ENCODE results near the gene SH2D4B.

Gene SH2D4B

DNA sequence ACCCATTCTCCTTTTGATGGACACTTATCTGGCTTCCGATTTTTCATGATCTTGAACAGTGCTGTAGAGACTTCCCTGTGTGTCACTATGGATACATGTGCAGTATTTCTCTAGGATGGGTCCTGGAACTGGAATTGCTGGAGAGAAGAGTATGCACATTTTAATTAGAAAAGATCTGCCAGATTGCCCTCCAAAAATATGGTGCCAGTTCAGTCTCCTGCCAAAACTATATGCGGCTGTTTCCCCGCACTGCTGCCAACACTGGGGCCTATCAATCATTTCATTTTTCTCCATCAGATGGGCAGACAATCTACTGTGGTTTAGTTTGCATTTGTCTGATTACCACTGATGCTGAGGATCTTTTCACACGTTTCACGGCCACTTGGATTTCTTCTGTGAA lies 105.0 kb downstream of the SH2D4B start:
- TF ChIP-seq, protein P1, sequence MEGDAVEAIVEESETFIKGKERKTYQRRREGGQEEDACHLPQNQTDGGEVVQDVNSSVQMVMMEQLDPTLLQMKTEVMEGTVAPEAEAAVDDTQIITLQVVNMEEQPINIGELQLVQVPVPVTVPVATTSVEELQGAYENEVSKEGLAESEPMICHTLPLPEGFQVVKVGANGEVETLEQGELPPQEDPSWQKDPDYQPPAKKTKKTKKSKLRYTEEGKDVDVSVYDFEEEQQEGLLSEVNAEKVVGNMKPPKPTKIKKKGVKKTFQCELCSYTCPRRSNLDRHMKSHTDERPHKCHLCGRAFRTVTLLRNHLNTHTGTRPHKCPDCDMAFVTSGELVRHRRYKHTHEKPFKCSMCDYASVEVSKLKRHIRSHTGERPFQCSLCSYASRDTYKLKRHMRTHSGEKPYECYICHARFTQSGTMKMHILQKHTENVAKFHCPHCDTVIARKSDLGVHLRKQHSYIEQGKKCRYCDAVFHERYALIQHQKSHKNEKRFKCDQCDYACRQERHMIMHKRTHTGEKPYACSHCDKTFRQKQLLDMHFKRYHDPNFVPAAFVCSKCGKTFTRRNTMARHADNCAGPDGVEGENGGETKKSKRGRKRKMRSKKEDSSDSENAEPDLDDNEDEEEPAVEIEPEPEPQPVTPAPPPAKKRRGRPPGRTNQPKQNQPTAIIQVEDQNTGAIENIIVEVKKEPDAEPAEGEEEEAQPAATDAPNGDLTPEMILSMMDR (IDR thresholded peaks at IDR 0.05; ENCODE audit: poor library complexity, severe bottlenecking) = no peak
- Histone ChIP-seq H3K9me3 (ENCODE audit: severe bottlenecking) (no peaks in the 10 kb centered on the region), H3K27me3 (ENCODE audit: insufficient read depth, poor library complexity, severe bottlenecking) (no peaks in the 10 kb centered on the region), H3K36me3 (ENCODE audit: low read depth) (no peaks in the 10 kb centered on the region), H3K4me1 (ENCODE audit: insufficient read depth, poor library complexity, severe bottlenecking) (no peaks in the 10 kb centered on the region), H3K4me3 (ENCODE audit: severe bottlenecking) (no peak overlapping the region), H3K27ac (ENCODE audit: poor library complexity, severe bottlenecking) (no peak overlapping the region)
- ATAC-seq (ENCODE audit: low read depth) (no peak), DNase-seq (ENCODE audit: low spot score) (no peak)

DNA sequence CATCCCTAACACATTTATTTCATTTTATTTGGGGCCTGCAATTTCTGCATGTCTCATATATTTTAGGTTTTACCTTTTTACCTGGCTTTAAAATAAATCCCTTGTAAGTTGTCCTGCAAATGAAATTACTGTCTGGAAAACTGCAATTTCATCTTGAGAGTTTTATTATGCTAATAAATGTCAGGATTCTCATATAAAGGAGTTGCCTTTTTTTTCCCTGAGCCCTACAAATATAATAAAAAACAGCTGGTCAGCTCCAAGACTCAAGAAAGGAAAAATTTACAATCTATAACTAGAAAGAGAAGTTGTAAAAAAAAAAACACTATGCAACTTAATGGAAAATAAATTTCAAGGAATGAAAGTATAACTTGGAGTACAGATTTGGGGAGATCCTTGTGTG lies 108.7 kb downstream of the SH2D4B start:
- Histone ChIP-seq H3K36me3 (ENCODE audit: low read depth) (no peaks in the 10 kb centered on the region), H3K4me3 (ENCODE audit: severe bottlenecking) (no peak overlapping the region), H3K27me3 (ENCODE audit: insufficient read depth, poor library complexity, severe bottlenecking) (no peaks in the 10 kb centered on the region), H3K27ac (ENCODE audit: poor library complexity, severe bottlenecking) (no peak overlapping the region), H3K4me1 (ENCODE audit: insufficient read depth, poor library complexity, severe bottlenecking) (no peaks in the 10 kb centered on the region), H3K9me3 (ENCODE audit: severe bottlenecking) (no peaks in the 10 kb centered on the region)
- ATAC-seq (ENCODE audit: low read depth) (no peak), DNase-seq (ENCODE audit: low spot score) (no peak)
- TF ChIP-seq, protein P1 (IDR thresholded peaks at IDR 0.05; ENCODE audit: poor library complexity, severe bottlenecking) = no peak

DNA sequence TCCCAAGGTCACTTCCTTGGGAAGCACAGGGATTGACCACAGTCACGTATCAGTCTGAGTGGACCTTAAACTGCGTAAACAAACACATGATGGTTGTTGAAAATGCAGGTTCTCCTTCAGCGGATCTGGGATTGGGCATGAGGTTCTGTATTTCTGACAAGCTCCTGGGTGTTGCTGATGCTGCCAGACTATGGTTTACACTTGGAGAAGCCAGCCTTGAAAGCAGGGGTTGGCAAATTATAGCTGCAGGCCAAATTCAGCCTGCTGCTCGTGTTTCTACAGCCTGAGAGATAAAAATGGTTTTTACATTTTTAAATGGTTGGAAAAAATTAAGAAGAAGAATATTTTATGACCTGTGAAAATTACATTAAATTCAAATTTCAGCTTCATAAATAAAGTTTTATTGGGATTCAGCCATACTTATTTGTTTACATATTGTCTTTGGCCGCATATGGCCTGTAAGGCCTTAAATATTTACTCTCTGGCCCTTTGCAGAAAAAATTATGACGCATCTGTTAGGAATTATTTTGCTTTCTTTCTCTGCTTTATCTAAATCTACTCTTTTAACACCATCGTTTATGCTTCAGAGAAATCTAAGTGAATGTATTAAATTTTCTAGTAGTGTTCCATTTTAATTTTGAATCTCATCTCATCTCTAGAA lies 109.6 kb downstream of the SH2D4B start:
- TF ChIP-seq, protein P1 (IDR thresholded peaks at IDR 0.05; ENCODE audit: poor library complexity, severe bottlenecking) = no peak
- DNase-seq (ENCODE audit: low spot score) = no peak
- Histone ChIP-seq H3K4me1 (ENCODE audit: insufficient read depth, poor library complexity, severe bottlenecking) (no peaks in the 10 kb centered on the region), H3K9me3 (ENCODE audit: severe bottlenecking) (no peaks in the 10 kb centered on the region), H3K27ac (ENCODE audit: poor library complexity, severe bottlenecking) (no peak overlapping the region), H3K4me3 (ENCODE audit: severe bottlenecking) (no peak overlapping the region), H3K36me3 (ENCODE audit: low read depth) (no peaks in the 10 kb centered on the region), H3K27me3 (ENCODE audit: insufficient read depth, poor library complexity, severe bottlenecking) (no peaks in the 10 kb centered on the region)
- no peak for ATAC-seq (ENCODE audit: low read depth)

DNA sequence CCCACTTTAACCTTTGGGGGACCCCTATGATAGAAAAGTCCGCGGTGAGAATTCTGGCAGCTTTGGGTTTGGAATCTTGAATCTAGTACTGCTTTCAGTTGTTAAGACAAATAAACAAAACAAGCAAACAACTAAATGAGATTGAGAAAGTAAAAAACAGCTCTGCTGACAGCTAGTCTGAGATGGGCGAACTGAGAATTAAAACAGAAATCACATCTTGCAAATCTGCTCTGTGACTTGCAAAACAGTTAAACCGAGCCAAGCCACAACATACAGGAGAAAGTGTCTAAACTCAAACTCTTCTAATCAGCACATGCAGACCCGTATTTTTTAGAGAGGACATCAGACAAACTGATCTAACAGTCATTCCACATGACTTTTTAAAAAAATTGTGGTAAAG lies 110.4 kb downstream of the SH2D4B start:
- TF ChIP-seq, protein P1 (IDR thresholded peaks at IDR 0.05; ENCODE audit: poor library complexity, severe bottlenecking) = no peak
- H3K4me3 ChIP-seq (ENCODE audit: severe bottlenecking) = no peak overlapping the region
- no peaks in the 10 kb centered on the region for H3K36me3 ChIP-seq (ENCODE audit: low read depth)
- no peak overlapping the region for H3K27ac ChIP-seq (ENCODE audit: poor library complexity, severe bottlenecking)
- DNase-seq (ENCODE audit: low spot score) = no peak
- no peak for ATAC-seq (ENCODE audit: low read depth)
- no peaks in the 10 kb centered on the region for H3K27me3 ChIP-seq (ENCODE audit: insufficient read depth, poor library complexity, severe bottlenecking)
- no peaks in the 10 kb centered on the region for H3K4me1 ChIP-seq (ENCODE audit: insufficient read depth, poor library complexity, severe bottlenecking)
- H3K9me3 ChIP-seq (ENCODE audit: severe bottlenecking) = no peaks in the 10 kb centered on the region

DNA sequence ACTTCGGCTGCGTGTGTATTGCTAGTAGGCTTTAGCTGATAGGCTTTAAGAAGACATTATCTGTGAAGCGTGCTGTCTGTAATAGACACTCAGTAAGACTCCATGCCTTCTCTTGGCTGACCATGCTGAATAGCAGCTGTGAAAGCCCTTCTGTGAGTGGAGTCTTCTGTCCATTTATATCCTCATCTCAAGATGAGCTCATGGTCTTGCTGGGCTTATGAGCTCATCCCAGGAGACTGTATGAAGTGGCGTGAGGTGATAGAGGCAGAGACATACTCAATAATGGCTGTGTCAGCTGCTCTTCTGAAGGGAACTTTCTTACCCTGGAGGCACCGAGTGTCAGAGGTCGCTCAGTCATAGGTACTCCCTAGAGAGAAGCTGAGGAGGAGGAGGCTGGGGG lies 111.5 kb downstream of the SH2D4B start:
- no peaks in the 10 kb centered on the region for H3K27me3 ChIP-seq (ENCODE audit: insufficient read depth, poor library complexity, severe bottlenecking)
- no peak overlapping the region for H3K4me3 ChIP-seq (ENCODE audit: severe bottlenecking)
- H3K4me1 ChIP-seq (ENCODE audit: insufficient read depth, poor library complexity, severe bottlenecking) = no peaks in the 10 kb centered on the region
- TF ChIP-seq, protein P1 (IDR thresholded peaks at IDR 0.05; ENCODE audit: poor library complexity, severe bottlenecking) = no peak
- no peaks in the 10 kb centered on the region for H3K9me3 ChIP-seq (ENCODE audit: severe bottlenecking)
- no peak overlapping the region for H3K27ac ChIP-seq (ENCODE audit: poor library complexity, severe bottlenecking)
- no peaks in the 10 kb centered on the region for H3K36me3 ChIP-seq (ENCODE audit: low read depth)
- ATAC-seq (ENCODE audit: low read depth) = no peak
- no peak for DNase-seq (ENCODE audit: low spot score)

Data from RWPE2 (cell line).